HG03558 (cell line): ENCODE measurements around the gene DARS2.
A peak's percentile ranks its signal among the peaks of the same experiment; 100 is the strongest.
"Not testable (repeated sequence)": the region's sequence is repeated elsewhere in the genome, so short reads cannot be mapped to it uniquely, and the experiment has no call there.

Experiments used
- ATAC-seq: cut with Tn5 transposase; IDR thresholded peaks from one replicate; pipeline ENCODE4 v1.9.1; 2021; ENCODE audit warnings: moderate number of reproducible peaks; ENCODE audit not compliant: unreplicated experiment; ENCODE audit errors: extremely low read depth

Gene DARS2

GRCh38 chr1:173860065-173860464 is 35.6 kb downstream of the DARS2 start:
- no peak for ATAC-seq

- ATAC-seq, result no peak
Measured at GRCh38 chr1:173861731-173862145, 37.3 kb downstream of the DARS2 start.

- ATAC-seq, result not testable (repeated sequence)
Measured at GRCh38 chr1:173862146-173862768, 37.8 kb downstream of the DARS2 start.

- no peak for ATAC-seq
Measured at GRCh38 chr1:173862769-173863223, 38.3 kb downstream of the DARS2 start.

GRCh38 chr1:173863224-173864161 is 39.0 kb downstream of the DARS2 start:
- ATAC-seq, result no peak

- ATAC-seq, result no peak
Measured at GRCh38 chr1:173864179-173864867, 39.9 kb downstream of the DARS2 start.

- no peak for ATAC-seq
Measured at GRCh38 chr1:173865468-173866164, 41.1 kb downstream of the DARS2 start.

GRCh38 chr1:173866413-173867115 is 42.1 kb downstream of the DARS2 start:
- no peak for ATAC-seq

- ATAC-seq, result no peak
Measured at GRCh38 chr1:173867141-173867752, 42.8 kb downstream of the DARS2 start.

- ATAC-seq, result peak; percentile 51
Measured at GRCh38 chr1:173867753-173868265, 43.3 kb downstream of the DARS2 start, which contains the start of gene GAS5. GAS5 (minus strand) TSS chr1:173867989.

GRCh38 chr1:173868266-173869020 is 44.0 kb downstream of the DARS2 start, which contains the start of gene ZBTB37:
ZBTB37 (plus strand) TSS chr1:173868380; CDS start chr1:173870226, 1,846 bp downstream.
- ATAC-seq, result peak; percentile 31

- no peak for ATAC-seq
Measured at GRCh38 chr1:173869021-173869359, 44.5 kb downstream of the DARS2 start.

- ATAC-seq, result no peak
Measured at GRCh38 chr1:173870252-173871075, 46.0 kb downstream of the DARS2 start.

GRCh38 chr1:173871091-173871490 is 46.6 kb downstream of the DARS2 start:
- ATAC-seq, result no peak

GRCh38 chr1:173871500-173871899 is 47.0 kb downstream of the DARS2 start:
- ATAC-seq, result no peak

GRCh38 chr1:173876732-173877131 is 52.3 kb downstream of the DARS2 start:
- no peak for ATAC-seq

- ATAC-seq, result no peak
Measured at GRCh38 chr1:173878251-173878650, 53.8 kb downstream of the DARS2 start.
